ENCODE data around the gene TMEM60. TPM values are rescaled to one million over a fixed set of nuclear protein-coding genes. Genes with fewer than 3 reads are reported as not detected.
"Not testable (repeated sequence)": the region's sequence is repeated elsewhere in the genome, so short reads cannot be mapped to it uniquely, and the experiment has no call there.

Gene TMEM60
- total RNA-seq, 2 experiments from 2014 or later: 8.2 to 9.3 TPM

- ChIA-PET CTCF (no interaction called here), POLR2A (no interaction called here)
These were observed 14.9 kb upstream of the TMEM60 start for GRCh38 chr7:77813180-77813579.

DNA sequence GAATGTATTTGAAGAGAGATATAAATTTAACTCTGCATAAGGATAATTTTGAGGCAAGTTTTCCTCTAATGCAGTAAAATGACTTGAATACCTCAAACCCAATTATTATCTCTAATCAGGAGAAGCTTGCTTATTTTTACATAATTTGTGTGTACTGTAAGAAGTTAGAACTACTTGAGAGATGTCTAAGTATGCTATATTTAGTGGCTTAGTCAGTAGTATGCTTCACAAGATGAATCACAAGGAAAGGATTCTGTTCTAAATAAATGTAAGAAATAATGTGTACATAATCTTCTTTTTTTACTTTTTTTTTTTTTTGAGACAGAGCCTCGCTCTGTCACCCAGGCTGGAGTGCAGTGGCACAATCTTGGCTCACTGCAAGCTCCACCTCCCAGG lies 14.1 kb upstream of the TMEM60 start:
- POLR2A ChIA-PET: no interaction called here

DNA sequence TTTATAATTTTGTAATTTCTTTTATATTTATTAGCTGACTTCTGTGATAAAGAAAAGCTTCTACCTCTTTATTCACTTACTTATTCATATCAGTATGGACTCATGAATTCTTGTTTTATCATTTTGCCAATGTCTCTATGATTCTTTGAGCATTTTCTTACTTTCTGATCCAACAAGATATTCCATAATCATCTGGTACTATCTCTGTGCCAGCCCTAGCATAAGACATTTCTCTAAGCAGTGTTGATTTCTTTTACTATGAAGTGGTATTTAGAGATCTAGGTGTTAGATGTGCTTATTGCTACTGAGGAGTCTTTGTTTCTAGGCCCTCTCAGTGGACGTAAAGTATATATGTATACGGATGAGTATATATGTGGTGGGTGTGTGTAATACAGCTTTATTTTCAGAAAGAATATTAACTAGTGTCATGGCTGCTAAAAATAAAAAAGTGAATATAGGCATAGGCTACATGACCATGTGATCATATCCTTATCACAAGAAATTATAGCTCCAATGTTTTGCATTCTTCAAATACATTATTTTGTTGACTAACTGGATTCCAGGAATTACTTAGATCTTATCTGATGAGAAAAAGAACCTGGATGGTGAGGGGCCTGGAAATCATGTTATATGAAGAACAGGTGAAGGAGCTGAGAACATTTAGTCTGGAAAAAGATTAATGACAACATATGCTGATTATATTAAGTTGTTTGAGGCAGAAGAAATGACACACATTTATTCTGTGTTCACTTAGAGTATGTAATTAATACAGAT lies 13.5 kb upstream of the TMEM60 start:
- ChIA-PET POLR2A (no interaction called here), CTCF (interaction anchor here (0.5 kb wide), 1 partner anchor 151 kb away, joined by 3 read pairs; no protein-coding TSS in a partner anchor)

More for the DNA sequence above, 14.1 kb upstream of the TMEM60 start:
- CTCF ChIA-PET: no interaction called here

DNA sequence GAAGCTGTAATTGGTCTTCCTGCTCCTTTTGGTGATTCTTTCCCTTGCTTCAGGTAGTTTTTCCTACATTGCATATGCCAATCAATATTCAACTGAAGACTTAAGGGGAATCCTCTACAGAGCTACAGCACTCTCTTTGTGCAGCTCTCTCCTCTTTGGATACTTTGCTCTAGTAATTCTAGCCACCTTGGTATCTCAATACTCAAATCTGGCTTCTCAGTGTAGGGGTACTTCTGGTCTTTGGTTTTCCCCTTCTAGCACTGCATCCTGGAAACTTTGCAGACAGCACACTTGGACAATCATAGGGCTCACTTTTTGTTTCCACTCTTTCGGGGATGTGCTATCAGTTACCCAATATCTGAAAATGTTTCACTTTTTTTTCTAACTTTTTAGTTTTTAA lies 10.3 kb upstream of the TMEM60 start:
- ChIA-PET CTCF (no interaction called here), POLR2A (no interaction called here)

GRCh38 chr7:77806425-77806824 lies 8.2 kb upstream of the TMEM60 start:
- CTCF ChIA-PET: no interaction called here
- POLR2A ChIA-PET: no interaction called here

DNA sequence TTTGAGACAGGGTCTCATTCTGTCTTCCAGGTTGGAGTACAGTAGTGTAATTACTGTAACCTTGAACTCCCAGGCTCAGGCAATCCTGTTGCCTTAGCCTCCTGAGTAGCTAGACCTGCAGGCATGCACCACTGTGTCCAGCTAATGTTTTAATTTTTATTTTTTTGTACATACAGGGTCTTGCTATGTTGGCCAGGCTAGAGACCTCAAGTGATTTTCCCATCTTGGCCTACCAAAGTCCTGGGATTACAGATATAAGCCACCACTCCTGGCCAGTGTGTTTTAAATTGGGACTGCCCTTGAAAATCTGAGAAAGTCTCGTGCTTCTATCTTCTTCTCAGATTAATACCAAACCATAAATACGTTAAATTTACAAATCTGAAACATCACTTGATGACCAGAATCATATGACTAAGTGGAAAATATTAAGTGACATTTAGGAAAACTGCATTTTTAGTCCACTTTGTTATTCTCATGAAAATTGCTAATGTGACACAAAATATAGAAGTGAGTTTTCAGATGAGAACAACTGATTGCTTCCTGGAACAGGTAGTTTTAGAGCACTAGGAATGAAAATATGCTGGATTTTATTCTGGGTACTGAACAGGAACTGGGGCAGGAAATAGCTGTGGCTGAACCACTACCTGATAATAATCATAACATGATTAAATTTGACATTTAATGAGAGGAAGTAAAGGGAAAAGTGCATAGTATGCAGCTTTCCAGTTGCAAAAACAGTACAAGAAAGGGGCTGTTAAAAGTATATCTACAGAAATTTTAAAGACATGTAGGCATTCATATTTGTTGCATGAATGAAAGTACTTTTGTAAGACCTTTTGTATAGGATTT lies 4.5 kb upstream of the TMEM60 start:
- CTCF ChIA-PET: interaction anchor here (0.6 kb wide), 1 partner anchor 181 kb away, joined by 3 read pairs; no protein-coding TSS in a partner anchor
- POLR2A ChIA-PET: no interaction called here

GRCh38 chr7:77800730-77801129 lies 2.5 kb upstream of the TMEM60 start:
- POLR2A ChIA-PET: no interaction called here
- CTCF ChIA-PET: no interaction called here

DNA sequence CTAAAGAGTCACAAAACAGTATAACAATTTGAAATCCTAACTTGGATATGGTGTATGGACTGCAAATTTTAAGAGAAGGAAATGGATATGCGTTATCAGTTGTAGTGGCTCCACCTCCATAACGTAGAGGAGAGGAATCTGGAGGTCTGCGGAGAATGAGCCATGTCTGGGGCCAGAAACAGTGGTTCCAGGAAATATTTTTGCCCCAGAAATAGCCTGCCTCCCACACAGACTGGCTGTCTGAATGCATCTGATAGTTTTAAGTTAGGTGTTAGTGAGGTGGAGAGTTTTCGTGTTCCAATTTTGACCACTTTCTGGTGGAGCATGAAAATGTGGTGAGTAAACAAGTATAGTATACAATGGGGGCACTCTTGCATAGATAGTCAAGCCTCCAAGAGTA lies 1.9 kb upstream of the TMEM60 start:
- CTCF ChIA-PET: no interaction called here
- POLR2A ChIA-PET: no interaction called here

DNA sequence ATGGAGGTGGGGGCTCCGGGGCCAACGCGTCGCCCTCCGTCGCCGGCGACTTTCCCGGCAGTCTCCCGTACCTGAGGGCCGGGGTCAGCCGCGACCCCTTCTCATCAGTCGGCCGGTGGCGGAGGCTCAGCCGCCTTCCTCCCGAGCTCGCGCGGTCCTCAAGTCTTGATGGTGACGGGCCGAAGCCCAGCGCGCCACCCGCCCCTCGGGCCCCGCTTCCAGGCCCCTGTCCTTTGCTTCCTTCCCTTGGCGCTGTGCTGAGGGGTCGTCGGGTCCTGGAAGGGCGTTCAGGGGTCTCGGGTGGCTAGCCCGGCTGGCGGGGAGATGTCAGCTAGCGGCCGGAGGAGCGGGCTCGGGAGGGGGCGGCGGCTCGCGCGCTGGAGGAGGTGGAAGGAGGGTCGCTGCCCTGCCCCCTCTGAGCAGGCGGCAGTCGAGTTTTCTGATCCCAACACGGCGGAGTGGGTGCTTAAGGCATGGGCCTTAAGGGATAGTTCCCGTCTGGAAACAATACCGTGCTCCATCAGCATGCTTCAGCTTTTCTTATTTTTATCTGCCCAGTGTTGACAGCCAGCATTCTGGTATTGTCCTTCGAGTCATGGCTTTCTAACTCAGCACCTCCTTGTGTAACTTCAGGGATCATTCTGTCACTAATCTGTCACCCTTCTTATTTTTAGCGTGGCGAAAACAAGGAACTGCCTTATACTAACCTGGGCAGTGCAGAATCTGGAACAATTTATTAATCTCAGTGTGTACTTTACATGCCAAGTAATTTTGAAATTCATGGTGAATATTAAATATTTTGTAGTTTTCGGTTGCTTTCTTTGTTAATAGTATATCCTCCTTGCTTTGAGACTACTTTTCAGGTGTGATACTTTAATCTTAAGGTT lies 1.1 kb upstream of the TMEM60 start:
- ChIA-PET CTCF (interaction anchor here (1.4 kb wide), 1 partner anchor 35 kb away, joined by 5 read pairs; no protein-coding TSS in a partner anchor), POLR2A (interaction anchor here (1.7 kb wide), 1 partner anchor 101 kb away, joined by 4 read pairs; no protein-coding TSS in a partner anchor)

- CTCF ChIA-PET: interaction anchor here (0.6 to 1.4 kb wide), 3 partner anchors 19 to 223 kb away, joined by 3 to 5 read pairs (median 4); no protein-coding TSS in a partner anchor
- POLR2A ChIA-PET: interaction anchor here (1.7 kb wide), 1 partner anchor 100 kb away, joined by 4 read pairs; no protein-coding TSS in a partner anchor
These were observed 370 bp downstream of the TMEM60 start for GRCh38 chr7:77797734-77798393.

- ChIA-PET CTCF (no interaction called here), POLR2A (no interaction called here)
These were observed 1.3 kb downstream of the TMEM60 start for GRCh38 chr7:77796960-77797359.

DNA sequence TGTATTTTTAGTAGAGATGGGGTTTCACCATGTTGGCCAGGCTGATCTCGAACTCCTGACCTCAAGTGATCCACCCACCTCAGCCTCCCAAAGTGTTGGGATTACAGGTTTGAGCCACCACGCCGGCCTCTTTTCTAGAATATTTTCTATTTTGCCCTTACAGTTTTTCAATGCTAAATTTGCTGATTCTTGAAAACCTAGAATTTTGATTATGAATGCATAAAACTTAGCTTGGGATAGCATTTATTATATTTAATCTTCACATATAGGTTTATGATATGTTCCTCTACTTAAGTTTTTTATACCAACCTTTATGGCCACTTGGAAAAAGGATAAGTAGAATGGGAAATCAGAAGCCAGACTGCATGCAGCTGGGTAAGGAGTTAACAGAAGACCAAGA lies 2.1 kb downstream of the TMEM60 start:
- POLR2A ChIA-PET: interaction anchor here (0.7 kb wide), 1 partner anchor 40 kb away, joined by 5 read pairs; no protein-coding TSS in a partner anchor
- CTCF ChIA-PET: no interaction called here

DNA sequence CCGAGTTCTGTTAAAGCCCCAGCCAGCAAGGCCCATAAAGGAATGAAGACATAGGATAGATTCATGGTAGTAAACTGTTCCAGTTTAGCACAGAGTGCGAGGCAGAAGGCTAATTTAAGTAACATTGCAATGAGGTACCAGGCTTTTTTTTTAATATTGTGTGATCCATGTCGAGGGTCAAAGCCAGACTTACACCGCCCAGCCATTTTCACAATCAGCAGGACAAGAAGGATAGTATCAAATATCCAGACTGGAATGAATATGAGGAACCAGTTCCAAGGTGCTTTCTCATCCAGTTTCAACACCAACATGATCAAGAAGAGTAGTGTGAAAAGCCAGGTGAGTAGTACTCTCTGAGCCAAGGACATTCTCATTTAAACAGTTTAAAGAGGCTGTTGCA lies 4.2 kb downstream of the TMEM60 start:
- POLR2A ChIA-PET: no interaction called here
- CTCF ChIA-PET: no interaction called here

DNA sequence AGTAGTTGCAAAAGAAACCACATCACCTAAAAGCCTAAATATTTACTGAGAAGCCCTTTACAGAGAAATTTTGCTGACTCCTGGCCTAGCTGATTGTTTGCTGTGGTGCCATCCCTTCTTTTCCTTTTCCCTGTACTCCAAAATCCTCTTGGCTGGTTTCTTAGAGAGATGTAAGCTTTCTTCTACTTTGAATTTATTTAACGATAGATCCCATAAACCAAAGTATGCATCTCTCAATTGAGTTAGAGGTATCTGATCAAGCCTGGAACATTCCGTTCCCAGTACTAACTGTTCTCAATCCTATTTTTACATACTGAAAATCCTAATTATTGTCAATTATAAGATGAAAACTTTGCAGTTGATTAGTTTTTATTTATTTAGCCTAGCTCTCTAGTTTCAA lies 6.3 kb downstream of the TMEM60 start:
- ChIA-PET CTCF (no interaction called here), POLR2A (no interaction called here)

DNA sequence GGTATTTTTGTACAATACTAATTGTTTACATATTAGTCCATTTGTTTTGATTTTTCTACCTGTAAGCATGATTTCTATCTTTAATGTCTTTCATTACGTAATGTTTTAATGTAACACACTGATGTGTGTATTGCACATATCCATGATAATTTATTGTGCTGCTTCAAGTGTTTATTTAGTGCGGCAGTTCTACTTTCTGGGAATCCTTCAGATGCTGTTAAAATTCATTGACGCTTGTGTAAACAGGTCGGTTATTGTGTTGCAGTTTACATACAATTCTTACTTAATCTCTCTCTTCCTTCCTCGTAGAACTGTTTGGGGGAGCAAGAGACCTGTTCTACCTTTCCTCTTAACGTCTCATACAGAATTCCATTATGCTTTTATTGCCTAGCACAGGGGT lies 6.9 kb downstream of the TMEM60 start:
- CTCF ChIA-PET: no interaction called here
- POLR2A ChIA-PET: interaction anchor here (0.7 kb wide), 1 partner anchor 10 kb away, joined by 5 read pairs; no protein-coding TSS in a partner anchor

DNA sequence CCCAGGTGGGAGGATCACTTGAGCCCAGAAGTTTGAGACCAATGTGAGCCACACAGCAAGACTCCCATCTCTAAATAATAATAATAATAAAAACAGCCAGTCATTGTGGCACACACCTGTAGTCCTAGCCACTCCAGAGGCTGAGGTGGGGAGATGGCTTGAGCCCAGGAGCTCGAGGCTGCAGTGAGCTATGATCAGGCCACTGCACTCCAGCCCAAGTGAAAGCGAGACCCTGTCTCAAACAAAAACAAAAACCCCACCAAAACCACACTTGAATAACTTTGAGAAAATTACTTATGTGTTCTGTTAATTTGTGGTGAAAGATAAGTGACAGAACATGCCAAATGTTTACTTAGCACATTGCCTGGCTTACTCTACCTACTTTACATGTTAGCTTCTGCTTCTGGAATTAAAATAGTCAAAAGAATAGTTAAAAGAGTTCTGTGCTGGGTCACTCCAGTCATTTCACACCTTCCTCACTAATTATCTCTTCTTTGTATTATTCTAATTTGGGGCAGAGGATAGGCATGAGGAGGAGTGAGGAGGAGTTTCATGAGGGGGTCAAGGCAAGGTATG lies 9.8 kb downstream of the TMEM60 start:
- POLR2A ChIA-PET: no interaction called here
- CTCF ChIA-PET: no interaction called here

GRCh38 chr7:77786741-77787140 lies 11.5 kb downstream of the TMEM60 start:
- CTCF ChIA-PET: no interaction called here

GRCh38 chr7:77786018-77786417 lies 12.2 kb downstream of the TMEM60 start:
- ChIA-PET POLR2A (no interaction called here), CTCF (no interaction called here)

More at GRCh38 chr7:77786741-77787140, 11.5 kb downstream of the TMEM60 start:
- POLR2A ChIA-PET: no interaction called here

DNA sequence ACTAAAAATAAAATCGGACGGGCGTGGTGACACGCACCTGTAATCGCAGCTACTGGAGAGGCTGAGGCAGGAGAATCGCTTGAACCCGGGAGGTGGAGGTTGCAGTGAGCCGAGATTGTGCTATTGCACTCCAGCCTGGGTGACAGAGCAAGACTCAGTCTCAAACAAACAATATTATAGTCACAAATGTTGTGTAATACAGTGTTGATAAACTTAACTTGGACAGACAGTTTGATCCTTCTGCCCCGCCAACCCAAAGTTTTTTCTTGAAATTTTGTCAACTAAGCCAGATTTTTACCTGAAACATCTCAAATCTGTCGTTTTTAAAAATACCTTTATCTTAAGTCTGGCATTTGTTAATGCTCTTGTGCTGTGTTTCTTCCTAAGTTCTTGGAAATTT lies 13.8 kb downstream of the TMEM60 start:
- CTCF ChIA-PET, POLR2A ChIA-PET: not testable (repeated sequence)

Data from activated CD8-positive, alpha-beta memory T cell treated with anti-CD3 and anti-CD28 coated beads for 36 hours (primary cell).